NCI-H748 treated with DMSO at 0.1 percent for 48 hours (cell line): ENCODE results near the gene ALX1.

Source experiments
- DNase-seq: peaks from one replicate; lab custom pipeline; 2025; lab: John Stamatoyannopoulos, UW

ALX1 gene

GRCh38 chr12:85301051-85301450 is 21.0 kb downstream of the ALX1 start:
- DNase-seq = no peak

- DNase-seq = no peak
These were observed 28.4 kb downstream of the ALX1 start for GRCh38 chr12:85308374-85308773.

- no peak for DNase-seq
These were observed 29.1 kb downstream of the ALX1 start for GRCh38 chr12:85309125-85309566.

GRCh38 chr12:85310025-85310424 is 30.0 kb downstream of the ALX1 start:
- DNase-seq = no peak

- peak; percentile 7 for DNase-seq
These were observed 30.5 kb downstream of the ALX1 start for GRCh38 chr12:85310456-85311076.

GRCh38 chr12:85317866-85318636 is 38.0 kb downstream of the ALX1 start:
- peak; percentile 25 for DNase-seq

GRCh38 chr12:85322715-85323114 is 42.7 kb downstream of the ALX1 start:
- no peak for DNase-seq

GRCh38 chr12:85325442-85325841 is 45.4 kb downstream of the ALX1 start:
- DNase-seq = no peak

- peak; percentile 44 for DNase-seq
These were observed 49.9 kb downstream of the ALX1 start for GRCh38 chr12:85329913-85330312.

GRCh38 chr12:85348779-85349178 is 68.8 kb downstream of the ALX1 start:
- DNase-seq = no peak

GRCh38 chr12:85350356-85350755 is 70.3 kb downstream of the ALX1 start:
- DNase-seq = no peak
